GM23248 (cell line): ENCODE measurements around the gene PPOX. TPM values are rescaled to one million over a fixed set of nuclear protein-coding genes. Genes with fewer than 3 reads are reported as not detected.
A peak's percentile ranks its signal among the peaks of the same experiment; 100 is the strongest.

Experiments
- DNase-seq: peaks from one replicate; pipeline ENCODE4 v3.0.0-alpha.2; 2015
- H2AFZ ChIP-seq: fragments of 200-600 bp; sonication (generic); 2 replicates; pipeline ENCODE4 v1.6.1; 2016; ENCODE audit warnings: antibody characterized with exemption
- H3F3A ChIP-seq: fragments of 200-600 bp; sonication (generic); 2 replicates; pipeline ENCODE4 v1.6.1; 2016; ENCODE audit warnings: mild to moderate bottlenecking, antibody characterized with exemption, mixed run types; ENCODE audit not compliant: insufficient read depth
- H3K27ac ChIP-seq: fragments of 200-600 bp; sonication (generic); 2 replicates; pipeline ENCODE4 v1.5.1; 2016; ENCODE audit warnings: mild to moderate bottlenecking
- H3K27me3 ChIP-seq: fragments of 200-600 bp; sonication (generic); replicated peaks from 2 replicates; pipeline ENCODE4 v1.6.1; 2016; ENCODE audit warnings: mild to moderate bottlenecking; ENCODE audit not compliant: insufficient read depth
- H3K36me3 ChIP-seq: fragments of 200-600 bp; sonication (generic); 2 replicates; pipeline ENCODE4 v1.6.1; 2016; ENCODE audit warnings: low read depth, mild to moderate bottlenecking
- H3K4me1 ChIP-seq: fragments of 200-600 bp; sonication (generic); 2 replicates; pipeline ENCODE4 v1.6.1; 2016; ENCODE audit warnings: mild to moderate bottlenecking; ENCODE audit not compliant: insufficient read depth
- H3K4me2 ChIP-seq: fragments of 200-600 bp; sonication (generic); one replicate; pipeline ENCODE4 v1.6.1; 2016; ENCODE audit warnings: mild to moderate bottlenecking; ENCODE audit not compliant: unreplicated experiment
- H3K4me3 ChIP-seq: fragments of 200-600 bp; sonication (generic); 2 replicates; pipeline ENCODE4 v1.5.1; 2016; ENCODE audit warnings: mild to moderate bottlenecking
- H3K79me2 ChIP-seq: fragments of 200-600 bp; sonication (generic); 2 replicates; pipeline ENCODE4 v1.6.1; 2016; ENCODE audit warnings: mild to moderate bottlenecking; ENCODE audit not compliant: insufficient read depth
- H3K9ac ChIP-seq: fragments of 200-600 bp; sonication (generic); 2 replicates; pipeline ENCODE4 v1.6.1; 2016; ENCODE audit warnings: mild to moderate bottlenecking
- H3K9me2 ChIP-seq: fragments of 200-600 bp; sonication (generic); 2 replicates; pipeline ENCODE4 v1.6.1; 2016; ENCODE audit warnings: mixed run types, mild to moderate bottlenecking, moderate library complexity; ENCODE audit not compliant: insufficient read depth
- H3K9me3 ChIP-seq: fragments of 200-600 bp; sonication (generic); one replicate; pipeline ENCODE4 v1.6.1; 2017; ENCODE audit warnings: low read depth
- H4K20me1 ChIP-seq: fragments of 200-600 bp; sonication (generic); 2 replicates; pipeline ENCODE4 v1.6.0; 2016; ENCODE audit not compliant: insufficient read depth
- EZH2 ChIP-seq: fragments of 200-600 bp; sonication (generic); IDR thresholded peaks from 2 replicates; pipeline ENCODE4 v1.6.1; 2018; ENCODE audit warnings: antibody characterized with exemption, mild to moderate bottlenecking; ENCODE audit not compliant: insufficient read depth, poor library complexity, severe bottlenecking
- EZH2phosphoT487 ChIP-seq: fragments of 200-600 bp; sonication (generic); IDR thresholded peaks from 2 replicates; pipeline ENCODE4 v1.6.1; 2018; ENCODE audit warnings: antibody characterized with exemption, moderate library complexity, mild to moderate bottlenecking, low read depth; ENCODE audit not compliant: insufficient read depth
- WGBS, 2 experiments: methylation state at CpG; one replicate each; pipeline ENCODE4 v1.1.6; 2015 to 2017; ENCODE audit warnings: low lambda C conversion rate in 2 of 2, low coverage in 1 of 2; ENCODE audit errors: missing lambda C conversion rate in 2 of 2; 5-methylcytosine and 5-hydroxymethylcytosine counted together
- in situ Hi-C: fragments of 300-500 bp; cut with MboI; formaldehyde crosslinking; loops from 2 replicates; pipeline ENCODE4 v1.15.0; 2020
- polyA plus RNA-seq: library from polyadenylated mRNA; unstranded; fragments of >200 nt; fragmentation: Nextera tagmentation; extraction: Ambion mirVana; gene quantifications from 2 replicates; pipeline ENCODE4 v1.2.1, GENCODE V29; 2016
- total RNA-seq: library from RNA; depleted of rRNA; stranded (reverse); fragments of >200 nt; shearing (Covaris generic); gene quantifications from 2 replicates; pipeline ENCODE4 v1.2.3, GENCODE V29; 2014

The PPOX gene
- total and polyA plus RNA-seq, 2 experiments from 2014 or later, result 18.8 to 21.5 TPM

- Histone ChIP-seq H3K27me3 (no peaks in the 10 kb centered on the region), H3K4me3 (no peak overlapping the region), H3K4me2 (no peak overlapping the region), H3F3A (peaks cover 13% of the 10 kb centered on the region), H3K9me2 (no peaks in the 10 kb centered on the region), H3K36me3 (peaks cover 28% of the 10 kb centered on the region), H3K27ac (no peak overlapping the region), H4K20me1 (no peaks in the 10 kb centered on the region), H3K79me2 (peaks cover 92% of the 10 kb centered on the region), H3K9ac (no peak overlapping the region), H2AFZ (no peak overlapping the region), H3K9me3 (no peaks in the 10 kb centered on the region), H3K4me1 (peaks cover 13% of the 10 kb centered on the region)
- in situ Hi-C loops, result no loop called here
- DNase-seq, result no peak
- TF ChIP-seq EZH2 (no peak), EZH2phosphoT487 (no peak)
- 95 to 98% methylated on average over 4 of the region's 4 CpGs for WGBS, 2 experiments
Measured at GRCh38 chr1:161128591-161129420, 37.4 kb upstream of the PPOX start.

DNA sequence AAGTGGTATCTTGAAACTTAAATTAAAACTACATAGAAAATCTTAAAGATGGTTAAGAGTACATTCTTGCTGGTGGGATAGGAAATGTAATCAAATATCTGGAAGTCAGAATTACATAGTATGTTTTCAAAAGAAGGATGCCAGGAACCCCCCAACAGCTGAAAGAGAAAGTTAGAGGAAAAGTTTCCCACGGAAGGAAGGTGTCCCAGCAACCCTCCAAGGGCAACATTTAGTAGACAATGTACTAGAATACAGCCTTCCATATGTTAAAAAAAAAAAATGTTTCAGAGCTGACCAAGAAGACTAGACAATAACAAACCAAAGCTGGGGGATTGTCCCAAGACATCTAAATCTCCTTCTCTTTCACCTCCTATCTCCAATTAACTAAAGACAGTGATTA, 36.0 kb upstream of the PPOX start:
- Histone ChIP-seq H3K27me3 (no peaks in the 10 kb centered on the region), H3K27ac (0 out of 2 replicates have a peak overlapping the region, but pooled peaks have one; percentile 88), H3K9ac (peak overlapping the region; percentile 91; the same call in 1 of the 2 replicates), H2AFZ (no peak overlapping the region), H3K36me3 (peaks cover 28% of the 10 kb centered on the region), H3K4me3 (peak overlapping the region; percentile 98; the same call in 1 of the 2 replicates), H3K4me1 (peaks cover 21% of the 10 kb centered on the region), H3K9me2 (no peaks in the 10 kb centered on the region), H4K20me1 (no peaks in the 10 kb centered on the region), H3K79me2 (peaks cover 95% of the 10 kb centered on the region), H3F3A (peaks cover 12% of the 10 kb centered on the region), H3K9me3 (no peaks in the 10 kb centered on the region), H3K4me2 (peak overlapping the region; percentile 86)
- TF ChIP-seq EZH2, result no peak
- no peak for DNase-seq
- WGBS, 2 experiments, result 46 to 53% methylated on average over 1 of the region's 1 CpG
- in situ Hi-C loops, result no loop called here

- H3K4me3 ChIP-seq, result peak overlapping the region; percentile 98
Measured at GRCh38 chr1:161131523-161132409, 34.5 kb upstream of the PPOX start.

More at GRCh38 chr1:161131523-161132409, 34.5 kb upstream of the PPOX start:
- Histone ChIP-seq H4K20me1 (no peaks in the 10 kb centered on the region), H3K27me3 (no peaks in the 10 kb centered on the region), H3K9me2 (no peaks in the 10 kb centered on the region), H3K4me1 (peaks cover 21% of the 10 kb centered on the region), H3K36me3 (peaks cover 26% of the 10 kb centered on the region), H2AFZ (peak overlapping the region; percentile 93), H3K79me2 (peaks cover 92% of the 10 kb centered on the region), H3K9me3 (no peaks in the 10 kb centered on the region), H3K9ac (peak overlapping the region; percentile 91), H3K4me2 (peak overlapping the region; percentile 86), H3K27ac (peak overlapping the region; percentile 88), H3F3A (peaks cover 11% of the 10 kb centered on the region)
- 1% methylated on average over 7 to 22 of the region's 22 CpGs for WGBS, 2 experiments
- in situ Hi-C loops, result no loop called here
- peak; percentile 59 for DNase-seq
- TF ChIP-seq EZH2 (no peak), EZH2phosphoT487 (no peak)
